WTC11 (cell line): ENCODE results near the gene FSTL4. TPM values are rescaled to one million over a fixed set of nuclear protein-coding genes. Genes with fewer than 3 reads are reported as not detected.
A peak's percentile ranks its signal among the peaks of the same experiment; 100 is the strongest.

Experiments used
- ATAC-seq: fragments of 200-7000 bp; cut with Tn5 transposase; 2 replicates; pipeline ENCODE4 v1.10.0; 2021; ENCODE audit warnings: mild to moderate bottlenecking, moderate library complexity
- Bru-seq: library from RNA; stranded (reverse); fragments of 400-500 nt; gene quantifications from one replicate; lab custom pipeline; 2021; lab: Mats Ljungman, UMichigan
- CTCF ChIA-PET: fragments of 300-600 bp; sonication (Branson Sonifier 250); formaldehyde crosslinking; loops from one replicate; lab custom pipeline; 2021; ENCODE audit warnings: antibody characterized with exemption; lab: Charles Lee
- POLR2A ChIA-PET: fragments of 350-600 bp; sonication (Branson Sonifier 250); formaldehyde crosslinking; loops from one replicate; lab custom pipeline; 2021; ENCODE audit warnings: antibody characterized with exemption; lab: Charles Lee
- DNase-seq: peaks from one replicate; pipeline ENCODE4 v3.0.0; 2021; ENCODE audit warnings: low spot score
- H3K27ac Mint-ChIP-seq: 2 replicates; pipeline ENCODE4 v1.8.0; 2021; ENCODE audit warnings: mixed read lengths
- H3K27me3 Mint-ChIP-seq: 2 replicates; pipeline ENCODE4 v1.8.0; 2021; ENCODE audit warnings: low read depth, mild to moderate bottlenecking, moderate library complexity, mixed read lengths
- H3K36me3 Mint-ChIP-seq: 2 replicates; pipeline ENCODE4 v1.8.0; 2021; ENCODE audit warnings: mixed read lengths
- H3K4me1 Mint-ChIP-seq: 2 replicates; pipeline ENCODE4 v1.8.0; 2022; ENCODE audit warnings: mixed read lengths
- H3K4me3 Mint-ChIP-seq: 2 replicates; pipeline ENCODE4 v1.8.0; 2021; ENCODE audit warnings: mild to moderate bottlenecking, moderate library complexity, mixed read lengths
- H3K9me3 Mint-ChIP-seq: 2 replicates; pipeline ENCODE4 v1.8.0; 2021; ENCODE audit warnings: mixed read lengths
- ARID4B ChIP-seq: sonication (generic); formaldehyde crosslinking; IDR thresholded peaks from 2 replicates; pipeline ENCODE4 v1.8.0; 2023; ENCODE audit warnings: missing genetic modification reagents, mild to moderate bottlenecking, borderline replicate concordance
- CREM ChIP-seq: sonication (generic); formaldehyde crosslinking; IDR thresholded peaks from 2 replicates; pipeline ENCODE4 v1.8.1; 2022; ENCODE audit warnings: mild to moderate bottlenecking, missing genetic modification reagents, moderate library complexity
- FOXP1 ChIP-seq: sonication (generic); formaldehyde crosslinking; IDR thresholded peaks from 2 replicates; pipeline ENCODE4 v1.8.0; 2022; ENCODE audit warnings: missing genetic modification reagents, mild to moderate bottlenecking, moderate library complexity, borderline replicate concordance
- FOXP4 ChIP-seq: sonication (generic); formaldehyde crosslinking; IDR thresholded peaks from 2 replicates; pipeline ENCODE4 v1.8.0; 2022; ENCODE audit warnings: mild to moderate bottlenecking, missing genetic modification reagents
- HMGA2 ChIP-seq: fragments of 250-450 bp; sonication (Bioruptor Pico); IDR thresholded peaks from 2 replicates; pipeline ENCODE4 v1.4.0; 2021; ENCODE audit warnings: mild to moderate bottlenecking, moderate library complexity
- KAT7 ChIP-seq: sonication (generic); formaldehyde crosslinking; IDR thresholded peaks from 2 replicates; pipeline ENCODE4 v1.8.1; 2023; ENCODE audit warnings: missing genetic modification reagents, mild to moderate bottlenecking, borderline replicate concordance
- NFYB ChIP-seq: sonication (generic); formaldehyde crosslinking; conservative IDR thresholded peaks from 2 replicates; pipeline ENCODE4 v1.8.0; 2022; ENCODE audit warnings: low read depth, missing genetic modification reagents
- NR3C1 ChIP-seq: sonication (generic); formaldehyde crosslinking; conservative IDR thresholded peaks from 2 replicates; pipeline ENCODE4 v1.8.1; 2023; ENCODE audit warnings: low read depth, mild to moderate bottlenecking, missing genetic modification reagents
- PRDM15 ChIP-seq: sonication (generic); formaldehyde crosslinking; IDR thresholded peaks from 2 replicates; pipeline ENCODE4 v1.8.0; 2022; ENCODE audit warnings: missing genetic modification reagents
- SP1 ChIP-seq: sonication (generic); formaldehyde crosslinking; conservative IDR thresholded peaks from 2 replicates; pipeline ENCODE4 v1.8.1; 2022; ENCODE audit warnings: missing genetic modification reagents
- TCF7 ChIP-seq: sonication (generic); formaldehyde crosslinking; IDR thresholded peaks from 2 replicates; pipeline ENCODE4 v1.8.0; 2022; ENCODE audit warnings: mild to moderate bottlenecking, low read depth, missing genetic modification reagents, moderate library complexity
- TEAD1 ChIP-seq: sonication (generic); formaldehyde crosslinking; IDR thresholded peaks from 2 replicates; pipeline ENCODE4 v1.8.0; 2022; ENCODE audit warnings: mild to moderate bottlenecking, missing genetic modification reagents
- TP53 ChIP-seq: sonication (generic); formaldehyde crosslinking; IDR thresholded peaks from 2 replicates; pipeline ENCODE4 v1.8.1; 2023; ENCODE audit warnings: mild to moderate bottlenecking, missing genetic modification reagents
- USF2 ChIP-seq: sonication (generic); formaldehyde crosslinking; IDR thresholded peaks from 2 replicates; pipeline ENCODE4 v1.8.1; 2023; ENCODE audit warnings: mild to moderate bottlenecking, missing genetic modification reagents, moderate library complexity
- ZBTB21 ChIP-seq: sonication (generic); formaldehyde crosslinking; IDR thresholded peaks from 2 replicates; pipeline ENCODE4 v1.8.1; 2023; ENCODE audit warnings: mild to moderate bottlenecking, missing genetic modification reagents, borderline replicate concordance
- ZNF219 ChIP-seq: sonication (generic); formaldehyde crosslinking; IDR thresholded peaks from 2 replicates; pipeline ENCODE4 v1.8.0; 2023; ENCODE audit warnings: missing genetic modification reagents, mild to moderate bottlenecking, borderline replicate concordance
- long read RNA-seq, 3 experiments: library from RNA in 1 of 3; library from capped mRNA in 1 of 3; library from polyadenylated mRNA in 1 of 3; unstranded in 2 of 3; stranded (forward) in 1 of 3; transcript quantifications; one replicate each; pipeline ENCODE4 v2.0.0, GENCODE V29; 2021
- total RNA-seq: library from RNA; stranded (reverse); gene quantifications from 3 replicates; pipeline ENCODE4 v1.2.3, GENCODE V29; 2021
- TF ChIP-seq, protein P1 (sequence below): sonication (generic); formaldehyde crosslinking; IDR thresholded peaks from 2 replicates; pipeline ENCODE4 v1.8.1; 2023; ENCODE audit warnings: mild to moderate bottlenecking, missing genetic modification reagents
- TF ChIP-seq, protein P2 (sequence below): sonication (generic); formaldehyde crosslinking; IDR thresholded peaks from 2 replicates; pipeline ENCODE4 v1.8.1; 2023; ENCODE audit warnings: mild to moderate bottlenecking, moderate library complexity, missing genetic modification reagents
- TF ChIP-seq, protein P3 (sequence below): sonication (generic); formaldehyde crosslinking; IDR thresholded peaks from 2 replicates; pipeline ENCODE4 v1.8.0; 2022; ENCODE audit warnings: mild to moderate bottlenecking, missing genetic modification reagents

FSTL4 gene
- total RNA-seq (5.0 to 6.6 TPM (median 6.1 TPM) in 3 replicates), Bru-seq, nascent RNA (percentile 42 among the genes with signal in this experiment)
- long read RNA-seq, experiment 1, full-length matches to known transcripts, result 2 of 11 reads
- long read RNA-seq, experiment 1, partial matches to known transcripts, result 2 of 11 reads
- long read RNA-seq, experiment 1, other reads (novel, unspliced or antisense), result 7 of 11 reads
- long read RNA-seq, experiment 2, full-length matches to known transcripts, result 1 of 6 reads
- long read RNA-seq, experiment 2, partial matches to known transcripts, result 1 of 6 reads
- long read RNA-seq, experiment 2, other reads (novel, unspliced or antisense), result 4 of 6 reads
- long read RNA-seq, experiment 3, partial matches to known transcripts, result 0 of 5 reads
- long read RNA-seq, experiment 3, other reads (novel, unspliced or antisense), result 5 of 5 reads

GRCh38 chr5:133612249-133612860 lies at the start of gene FSTL4:
Gene FSTL4 (minus strand): TSS chr5:133612541.
- CTCF ChIA-PET, result interaction anchor here (0.7 to 3.6 kb wide), 10 partner anchors 10 to 364 kb away, joined by 3 to 35 read pairs (median 4); no protein-coding TSS in a partner anchor
- peak; percentile 70 for ATAC-seq
- H3K27me3 Mint-ChIP-seq, result peaks cover 66% of the 10 kb centered on the region
- POLR2A ChIA-PET, result no interaction called here
- no peaks in the 10 kb centered on the region for H3K36me3 Mint-ChIP-seq
- peaks cover 15% of the 10 kb centered on the region for H3K4me1 Mint-ChIP-seq
- no peak within 1 kb of the TSS for H3K27ac Mint-ChIP-seq
- no peaks in the 10 kb centered on the region for H3K9me3 Mint-ChIP-seq
- H3K4me3 Mint-ChIP-seq, result peak within 1 kb of the TSS; percentile 74
- peak; percentile 75 for DNase-seq
- TF ChIP-seq ZNF219, result no peak
- TF ChIP-seq, protein P1, sequence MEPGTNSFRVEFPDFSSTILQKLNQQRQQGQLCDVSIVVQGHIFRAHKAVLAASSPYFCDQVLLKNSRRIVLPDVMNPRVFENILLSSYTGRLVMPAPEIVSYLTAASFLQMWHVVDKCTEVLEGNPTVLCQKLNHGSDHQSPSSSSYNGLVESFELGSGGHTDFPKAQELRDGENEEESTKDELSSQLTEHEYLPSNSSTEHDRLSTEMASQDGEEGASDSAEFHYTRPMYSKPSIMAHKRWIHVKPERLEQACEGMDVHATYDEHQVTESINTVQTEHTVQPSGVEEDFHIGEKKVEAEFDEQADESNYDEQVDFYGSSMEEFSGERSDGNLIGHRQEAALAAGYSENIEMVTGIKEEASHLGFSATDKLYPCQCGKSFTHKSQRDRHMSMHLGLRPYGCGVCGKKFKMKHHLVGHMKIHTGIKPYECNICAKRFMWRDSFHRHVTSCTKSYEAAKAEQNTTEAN (CRISPR knock-in tag), result no peak
- peak; percentile 73 for TF ChIP-seq FOXP4 (CRISPR knock-in tag)
- peak; percentile 94 for TF ChIP-seq TP53 (CRISPR knock-in tag)
- peak; percentile 80; the same call in 1 of the 2 replicates for TF ChIP-seq TEAD1 (CRISPR knock-in tag)
- TF ChIP-seq FOXP1 (CRISPR knock-in tag), result peak; percentile 92; the same call in 1 of the 2 replicates
- TF ChIP-seq USF2 (CRISPR knock-in tag), result 0 out of 2 replicates have a peak, but pooled peaks have one; percentile 36
- peak; percentile 54; the same call in 1 of the 2 replicates for TF ChIP-seq ARID4B
- TF ChIP-seq, protein P2, sequence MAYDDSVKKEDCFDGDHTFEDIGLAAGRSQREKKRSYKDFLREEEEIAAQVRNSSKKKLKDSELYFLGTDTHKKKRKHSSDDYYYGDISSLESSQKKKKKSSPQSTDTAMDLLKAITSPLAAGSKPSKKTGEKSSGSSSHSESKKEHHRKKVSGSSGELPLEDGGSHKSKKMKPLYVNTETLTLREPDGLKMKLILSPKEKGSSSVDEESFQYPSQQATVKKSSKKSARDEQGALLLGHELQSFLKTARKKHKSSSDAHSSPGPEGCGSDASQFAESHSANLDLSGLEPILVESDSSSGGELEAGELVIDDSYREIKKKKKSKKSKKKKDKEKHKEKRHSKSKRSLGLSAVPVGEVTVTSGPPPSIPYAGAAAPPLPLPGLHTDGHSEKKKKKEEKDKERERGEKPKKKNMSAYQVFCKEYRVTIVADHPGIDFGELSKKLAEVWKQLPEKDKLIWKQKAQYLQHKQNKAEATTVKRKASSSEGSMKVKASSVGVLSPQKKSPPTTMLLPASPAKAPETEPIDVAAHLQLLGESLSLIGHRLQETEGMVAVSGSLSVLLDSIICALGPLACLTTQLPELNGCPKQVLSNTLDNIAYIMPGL (CRISPR knock-in tag), result no peak
- peak; percentile 41; the same call in 1 of the 2 replicates for TF ChIP-seq PRDM15
- 0 out of 2 replicates have a peak, but pooled peaks have one; percentile 44 for TF ChIP-seq NR3C1
- TF ChIP-seq, protein P3, sequence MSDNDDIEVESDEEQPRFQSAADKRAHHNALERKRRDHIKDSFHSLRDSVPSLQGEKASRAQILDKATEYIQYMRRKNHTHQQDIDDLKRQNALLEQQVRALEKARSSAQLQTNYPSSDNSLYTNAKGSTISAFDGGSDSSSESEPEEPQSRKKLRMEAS (CRISPR knock-in tag), result peak; percentile 48; the same call in 1 of the 2 replicates
- TF ChIP-seq NFYB (CRISPR knock-in tag), result 0 out of 2 replicates have a peak, but pooled peaks have one; percentile 41
- TF ChIP-seq ZBTB21 (CRISPR knock-in tag), result 0 out of 2 replicates have a peak, but pooled peaks have one; percentile 64
- no peak for TF ChIP-seq TCF7 (CRISPR knock-in tag)
- TF ChIP-seq CREM, result peak; percentile 67; the same call in 1 of the 2 replicates
- no peak for TF ChIP-seq HMGA2
- peak; percentile 54; the same call in 1 of the 2 replicates for TF ChIP-seq SP1
- 0 out of 2 replicates have a peak, but pooled peaks have one; percentile 72 for TF ChIP-seq KAT7
